OCI-LY7 (cell line): ENCODE results near the gene PSD4. TPM values are rescaled to one million over a fixed set of nuclear protein-coding genes. Genes with fewer than 3 reads are reported as not detected.

Experiments
- Bru-seq: library from RNA; stranded (reverse); fragments of 400-500 nt; gene quantifications from one replicate; lab custom pipeline; 2021; lab: Mats Ljungman, UMichigan
- BruChase-seq, 2 experiments: library from RNA; stranded (reverse); fragments of 400-500 nt; gene quantifications; one replicate each; lab custom pipeline; 2021; lab: Mats Ljungman, UMichigan
- BruUV-seq: library from RNA; stranded (reverse); fragments of 400-500 nt; replicated peaks from 2 replicates; lab custom pipeline; 2021; lab: Mats Ljungman, UMichigan
- CTCF ChIA-PET: fragments of 300-600 bp; sonication (Branson Sonifier 250); formaldehyde crosslinking; loops from one replicate; lab custom pipeline; 2022; ENCODE audit warnings: antibody characterized with exemption; ENCODE audit not compliant: unreplicated experiment; lab: Charles Lee
- POLR2A ChIA-PET: fragments of 300-600 bp; sonication (Branson Sonifier 250); formaldehyde crosslinking; loops from one replicate; lab custom pipeline; 2022; ENCODE audit warnings: antibody characterized with exemption; lab: Charles Lee
- DNase-seq: peaks from one replicate; pipeline ENCODE4 v3.0.0-alpha.2; 2015; ENCODE audit warnings: low spot score
- H2AFZ ChIP-seq: fragments of 200-600 bp; sonication (generic), shearing (Covaris generic); 2 replicates; pipeline ENCODE4 v1.6.1; 2014; ENCODE audit warnings: mild to moderate bottlenecking, antibody characterized with exemption, low read length, moderate library complexity
- H3K27ac ChIP-seq: fragments of 200-600 bp; sonication (generic); 2 replicates; pipeline ENCODE4 v1.5.1; 2014; ENCODE audit warnings: mixed run types, low read depth, mild to moderate bottlenecking, moderate library complexity, low read length, inconsistent platforms; ENCODE audit not compliant: poor library complexity, severe bottlenecking
- H3K36me3 ChIP-seq: fragments of 200-600 bp; sonication (generic); 2 replicates; pipeline ENCODE4 v1.6.1; 2014; ENCODE audit warnings: mild to moderate bottlenecking, antibody characterized with exemption, low read length, moderate library complexity, mixed read lengths; ENCODE audit not compliant: insufficient read depth
- H3K4me1 ChIP-seq: fragments of 200-600 bp; sonication (generic); 2 replicates; pipeline ENCODE4 v1.5.1; 2014; ENCODE audit warnings: mild to moderate bottlenecking, low read length; ENCODE audit not compliant: insufficient read depth, poor library complexity, severe bottlenecking
- H3K4me2 ChIP-seq: fragments of 200-600 bp; sonication (generic); 2 replicates; pipeline ENCODE4 v1.6.1; 2014; ENCODE audit warnings: mild to moderate bottlenecking, low read length
- H3K4me3 ChIP-seq: fragments of 200-600 bp; sonication (generic); 2 replicates; pipeline ENCODE4 v1.5.1; 2014; ENCODE audit warnings: mild to moderate bottlenecking, low read depth, low read length; ENCODE audit not compliant: poor library complexity, severe bottlenecking
- H3K79me2 ChIP-seq: fragments of 200-600 bp; sonication (generic); 2 replicates; pipeline ENCODE4 v1.6.1; 2016; ENCODE audit warnings: low read depth, mild to moderate bottlenecking, low read length, moderate library complexity, mixed read lengths; ENCODE audit not compliant: insufficient read depth
- H3K9me2 ChIP-seq: fragments of 200-600 bp; sonication (generic); 2 replicates; pipeline ENCODE4 v1.6.1; 2016; ENCODE audit warnings: mild to moderate bottlenecking, low read length, mixed read lengths; ENCODE audit not compliant: insufficient read depth
- H3K9me3 ChIP-seq: fragments of 200-600 bp; sonication (generic); 2 replicates; pipeline ENCODE4 v1.6.1; 2014; ENCODE audit warnings: mild to moderate bottlenecking, mixed run types, low read length, mixed read lengths
- H4K20me1 ChIP-seq: fragments of 200-600 bp; sonication (generic); 2 replicates; pipeline ENCODE4 v1.6.1; 2014; ENCODE audit warnings: mild to moderate bottlenecking, antibody characterized with exemption, low read length, moderate library complexity, mixed read lengths; ENCODE audit not compliant: insufficient read depth
- CTCF ChIP-seq: fragments of 200-600 bp; sonication (generic); conservative IDR thresholded peaks from 2 replicates; pipeline ENCODE4 v1.5.1; 2014; ENCODE audit warnings: mild to moderate bottlenecking, antibody characterized with exemption, low read length, moderate library complexity, mixed read lengths
- EZH2phosphoT487 ChIP-seq: fragments of 200-600 bp; sonication (generic); IDR thresholded peaks from 2 replicates; pipeline ENCODE4 v1.6.1; 2018; ENCODE audit warnings: low read depth, borderline replicate concordance, mild to moderate bottlenecking, mixed run types, antibody characterized with exemption, low read length, moderate library complexity, mixed read lengths
- intact Hi-C: fragments of 100-400 bp; cut with micrococcal nuclease; formaldehyde crosslinking; loops from one replicate; pipeline ENCODE4 v1.10.0; 2022; ENCODE audit not compliant: unreplicated experiment
- long read RNA-seq: library from polyadenylated mRNA; stranded (forward); transcript quantifications from one replicate; pipeline ENCODE4 v2.0.0, GENCODE V29; 2022
- total RNA-seq, 2 experiments: library from RNA; depleted of rRNA in 1 of 2; stranded (reverse); fragments of >200 nt in 1 of 2; shearing (Covaris generic) in 1 of 2; gene quantifications; 2 replicates each; pipeline ENCODE4 v1.2.3, GENCODE V29; 2014 to 2022

Gene PSD4
- total RNA-seq (2014; rRNA removed; shearing (Covaris generic)) (78.2 and 99.6 TPM in 2 replicates), total RNA-seq (2022) (100 and 111 TPM in 2 replicates), Bru-seq, nascent RNA (percentile 75 among the genes with signal in this experiment), BruChase-seq, experiment 1, labeled RNA remaining after a 6-hour chase (percentile 77 among the genes with signal in this experiment), BruChase-seq, experiment 2, labeled RNA remaining after a 2-hour chase (percentile 79 among the genes with signal in this experiment)
- long read RNA-seq, full-length matches to known transcripts, result 2 of 22 reads
- long read RNA-seq, partial matches to known transcripts, result 3 of 22 reads
- long read RNA-seq, other reads (novel, unspliced or antisense), result 17 of 22 reads

GRCh38 chr2:113173542-113174375 lies at the start of gene PSD4:
Gene PSD4, plus strand, starts transcription at chr2:113173971. Its CDS starts 8,486 bp downstream, at chr2:113182457.
- Histone ChIP-seq H3K27ac (peak within 1 kb of the TSS; percentile 87), H3K36me3 (peaks cover 23% of the 10 kb centered on the region), H2AFZ (peak within 1 kb of the TSS; percentile 60), H3K79me2 (peaks cover 47% of the 10 kb centered on the region), H3K9me3 (no peaks in the 10 kb centered on the region), H3K4me1 (peaks cover 30% of the 10 kb centered on the region), H3K4me2 (peak within 1 kb of the TSS; percentile 100), H4K20me1 (peaks cover 28% of the 10 kb centered on the region), H3K9me2 (no peaks in the 10 kb centered on the region), H3K4me3 (peak within 1 kb of the TSS; percentile 90)
- BruUV-seq, result no TSS peak
- TF ChIP-seq CTCF, result peak; percentile 43
- TF ChIP-seq EZH2phosphoT487, result no peak
- CTCF ChIA-PET, result interaction anchor here (0.9 to 2.2 kb wide), 3 partner anchors 9 to 36 kb away, joined by 4 to 17 read pairs (median 7); no protein-coding TSS in a partner anchor
- intact Hi-C loops, result loop anchor here (1.0 to 10.0 kb wide), 3 partner anchors 26 to 691 kb away; no protein-coding TSS in a partner anchor
- peak; percentile 91 for DNase-seq
- POLR2A ChIA-PET, result interaction anchor here (0.5 to 3.8 kb wide), 11 partner anchors 9 to 655 kb away, joined by 3 to 25 read pairs (median 5); no protein-coding TSS in a partner anchor

DNA sequence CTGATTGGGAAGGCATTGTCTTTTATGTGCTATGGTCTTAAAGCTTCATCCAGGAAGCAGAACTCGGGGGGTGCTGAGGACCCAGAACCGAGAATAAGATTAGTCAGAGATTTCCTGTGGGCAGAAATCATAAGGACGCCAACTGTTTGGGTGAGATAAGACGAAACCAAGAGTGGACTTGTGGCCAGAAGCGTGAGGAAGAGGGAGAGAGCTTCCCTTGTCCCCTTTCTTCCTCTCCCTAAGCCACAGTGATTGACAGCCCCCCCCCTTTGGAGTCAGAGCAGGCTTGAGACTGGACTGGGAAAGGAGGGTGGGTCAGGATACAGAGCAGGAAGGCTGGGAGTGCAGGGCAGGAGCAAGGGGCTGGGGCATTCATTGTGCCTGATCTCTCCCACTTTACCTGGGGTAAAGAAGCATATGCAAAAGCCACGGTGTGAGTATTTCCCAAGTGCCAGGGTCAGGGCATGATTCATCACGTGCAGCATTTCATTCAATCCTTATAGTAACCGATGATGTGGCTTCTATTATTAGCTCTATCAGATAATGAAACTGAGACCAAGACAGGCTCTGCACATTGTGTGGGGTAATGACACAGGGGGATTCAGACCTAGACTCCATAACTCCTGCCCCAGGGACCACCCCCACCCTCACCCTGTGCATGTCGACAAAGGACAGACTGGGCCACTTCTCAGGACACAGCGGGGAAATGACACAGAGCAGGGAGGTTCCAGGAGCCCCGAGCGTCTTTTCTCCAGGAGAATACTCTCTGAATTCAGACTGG lies 49.4 kb upstream of the PSD4 start:
- no TSS peak for BruUV-seq
- ChIA-PET CTCF (no interaction called here), POLR2A (no interaction called here)
- H3K4me2 ChIP-seq, result no peak overlapping the region
- H3K4me1 ChIP-seq, result peaks cover 6% of the 10 kb centered on the region
- no peak overlapping the region for H2AFZ ChIP-seq
- H3K9me2 ChIP-seq, result no peaks in the 10 kb centered on the region
- intact Hi-C loops, result no loop called here
- H3K79me2 ChIP-seq, result no peaks in the 10 kb centered on the region
- no peak overlapping the region for H3K4me3 ChIP-seq
- H4K20me1 ChIP-seq, result no peaks in the 10 kb centered on the region
- no peak for TF ChIP-seq CTCF
- no peak for TF ChIP-seq EZH2phosphoT487
- H3K36me3 ChIP-seq, result no peaks in the 10 kb centered on the region
- DNase-seq, result no peak
- no peak overlapping the region for H3K27ac ChIP-seq
- no peaks in the 10 kb centered on the region for H3K9me3 ChIP-seq
